ENCODE results near the gene EXOC6. TPM values are rescaled to one million over a fixed set of nuclear protein-coding genes. Genes with fewer than 3 reads are reported as not detected.

The EXOC6 gene
- total RNA-seq, 2 donors from 2014 or later = 7.0 to 10.1 TPM

- H3K27ac ChIP-seq = no peak overlapping the region
- peak; percentile 49 to 73 for TF ChIP-seq CTCF (IDR thresholded peaks at IDR 0.05)
- no peak overlapping the region for H3K4me3 ChIP-seq
- no peak for DNase-seq (ENCODE audit: low spot score)
- no peaks in the 10 kb centered on the region for H3K27me3 ChIP-seq
- no peaks in the 10 kb centered on the region for H3K4me1 ChIP-seq
- H3K36me3 ChIP-seq = no peaks in the 10 kb centered on the region
- no peaks in the 10 kb centered on the region for H3K9me3 ChIP-seq
Measured at GRCh38 chr10:92914478-92915325, 66.4 kb downstream of the EXOC6 start.

GRCh38 chr10:92915892-92916291, 67.6 kb downstream of the EXOC6 start:
- DNase-seq (ENCODE audit: low spot score) = no peak
- Histone ChIP-seq H3K36me3 (no peaks in the 10 kb centered on the region), H3K9me3 (peaks cover 0 to 8% of the 10 kb centered on the region in 2 donors), H3K4me3 (no peak overlapping the region), H3K4me1 (no peaks in the 10 kb centered on the region), H3K27ac (no peak overlapping the region), H3K27me3 (no peaks in the 10 kb centered on the region)
- TF ChIP-seq CTCF (IDR thresholded peaks at IDR 0.05) = no peak

- no peak for DNase-seq (ENCODE audit: low spot score)
- no peaks in the 10 kb centered on the region for H3K36me3 ChIP-seq
- TF ChIP-seq CTCF (IDR thresholded peaks at IDR 0.05) = no peak
Measured at GRCh38 chr10:92916433-92916832, 68.1 kb downstream of the EXOC6 start.

GRCh38 chr10:92918603-92919002, 70.3 kb downstream of the EXOC6 start:
- H3K27ac ChIP-seq = no peak overlapping the region

More at GRCh38 chr10:92916433-92916832, 68.1 kb downstream of the EXOC6 start:
- Histone ChIP-seq H3K9me3 (peaks cover 0 to 11% of the 10 kb centered on the region in 2 donors), H3K27ac (no peak overlapping the region), H3K4me3 (no peak overlapping the region), H3K27me3 (no peaks in the 10 kb centered on the region), H3K4me1 (no peaks in the 10 kb centered on the region)

DNA sequence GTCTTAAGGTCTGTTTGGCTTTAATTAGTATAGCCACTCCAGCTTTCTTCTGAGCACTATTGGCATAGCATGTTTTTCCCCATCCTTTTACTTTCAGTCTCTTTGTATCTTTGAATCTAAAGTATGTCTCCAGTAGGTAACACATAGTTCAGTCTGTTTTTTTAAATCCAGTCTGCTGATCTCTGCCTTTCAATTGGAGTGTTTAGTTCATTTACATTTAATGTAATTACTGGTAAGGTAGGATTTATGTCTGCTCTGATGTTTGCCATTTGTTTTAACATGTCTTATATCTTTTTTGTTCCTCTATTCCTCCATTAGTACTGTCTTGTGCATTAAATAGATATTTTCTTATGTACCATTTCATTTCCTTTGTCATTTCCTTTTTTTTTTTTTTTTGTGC, 72.5 kb downstream of the EXOC6 start:
- no peak for DNase-seq (ENCODE audit: low spot score)
- H3K4me1 ChIP-seq = no peaks in the 10 kb centered on the region
- H3K27ac ChIP-seq = no peak overlapping the region
- H3K9me3 ChIP-seq = peaks cover 0 to 11% of the 10 kb centered on the region in 2 donors
- no peaks in the 10 kb centered on the region for H3K27me3 ChIP-seq
- H3K36me3 ChIP-seq = no peaks in the 10 kb centered on the region
- no peak for TF ChIP-seq CTCF (IDR thresholded peaks at IDR 0.05)
- no peak overlapping the region for H3K4me3 ChIP-seq

More at GRCh38 chr10:92918603-92919002, 70.3 kb downstream of the EXOC6 start:
- Histone ChIP-seq H3K27me3 (no peaks in the 10 kb centered on the region), H3K4me3 (no peak overlapping the region), H3K4me1 (no peaks in the 10 kb centered on the region), H3K9me3 (peaks cover 0 to 11% of the 10 kb centered on the region in 2 donors), H3K36me3 (no peaks in the 10 kb centered on the region)
- DNase-seq (ENCODE audit: low spot score) = no peak
- TF ChIP-seq CTCF (IDR thresholded peaks at IDR 0.05) = no peak
